Measurements from ENCODE around the gene GRB2. TPM values are rescaled to one million over a fixed set of nuclear protein-coding genes. Genes with fewer than 3 reads are reported as not detected.
A peak's percentile ranks its signal among the peaks of the same experiment; 100 is the strongest.

Gene GRB2
- total and polyA plus RNA-seq, 2 donors (not counting 1 experiment from before 2014, with no cell fraction given), result 114 to 219 TPM

DNA sequence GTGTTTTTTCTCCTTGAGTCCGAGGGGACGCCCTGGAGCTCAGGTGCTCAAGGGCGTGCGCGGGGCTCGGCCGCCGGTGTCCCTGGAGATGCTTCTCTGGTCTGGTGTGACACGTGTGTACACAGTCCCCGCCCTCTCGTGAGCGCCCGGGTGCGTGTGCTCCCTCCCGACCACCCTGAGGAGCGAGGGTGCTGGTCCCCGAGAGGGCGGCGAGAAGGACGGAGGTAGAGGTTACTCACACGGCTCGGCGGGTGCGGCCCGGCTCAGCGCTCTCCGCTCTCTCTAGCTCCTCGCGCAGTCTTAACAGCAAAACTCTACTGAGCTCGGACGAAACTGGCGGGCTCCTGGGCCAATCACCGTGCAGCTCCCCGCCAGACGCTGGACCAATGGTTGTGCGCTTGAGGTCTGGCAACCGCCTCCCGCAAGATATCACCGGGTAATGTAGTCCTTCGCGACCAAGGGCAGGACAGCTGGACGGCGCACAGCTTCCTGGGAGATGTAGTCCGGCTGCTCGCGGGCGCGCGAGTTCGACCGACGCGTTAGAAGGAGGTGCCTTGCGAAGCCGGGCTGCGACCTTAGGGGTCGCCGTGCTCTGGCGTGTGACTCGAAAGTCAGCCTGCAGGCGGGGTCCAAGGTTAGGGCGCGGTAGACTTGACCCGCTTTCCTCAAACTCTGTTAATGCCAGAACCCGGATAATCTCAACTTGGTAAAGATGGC, 116.2 kb downstream of the GRB2 start, which contains the start of gene SLC25A19:
Gene SLC25A19, minus strand, starts transcription at position 319 of the 717 bp plus-strand sequence. CDS start 2,669 bp downstream, outside the sequence.
- peak within 1 kb of the TSS; percentile 95 for H2AFZ ChIP-seq (ENCODE audit: insufficient read depth, low read depth, low read length, poor library complexity, severe bottlenecking)
- POLR2A ChIA-PET, result interaction anchor here (0.6 to 2.8 kb wide), 30 partner anchors 8 to 566 kb away, joined by 3 to 25 read pairs (median 4); partner anchors contain the start of genes FDXR, GGA3, GRB2 and MIF4GD
- ATAC-seq (ENCODE audit: low read depth), result peak; percentile 84

More for the DNA sequence above, 116.2 kb downstream of the GRB2 start, which contains the start of gene SLC25A19:
- peaks cover 23 to 44% of the 10 kb centered on the region in 2 donors for H3K4me1 ChIP-seq (ENCODE audit: control insufficient read depth in 2 of 2, insufficient read depth in 2 of 2, low read length in 2 of 2)
- CTCF ChIA-PET, result interaction anchor here (0.6 to 5.2 kb wide), 45 partner anchors 9 to 331 kb away, joined by 3 to 79 read pairs (median 5); partner anchors contain the start of genes GGA3, GRB2, MIF4GD and MRPS7
- peak within 1 kb of the TSS; percentile 77 to 88 (median 85) for H3K4me3 ChIP-seq (ENCODE audit: control extremely low read depth in 1 of 5, extremely low read depth in 1 of 5, insufficient read depth in 1 of 5, low read depth in 2 of 5, low read length in 4 of 5)
- no peaks in the 10 kb centered on the region for H3K9me3 Mint-ChIP-seq (ENCODE audit: insufficient read depth)
- peak within 1 kb of the TSS; percentile 100 for H3K27ac Mint-ChIP-seq
- TF ChIP-seq, protein P1, sequence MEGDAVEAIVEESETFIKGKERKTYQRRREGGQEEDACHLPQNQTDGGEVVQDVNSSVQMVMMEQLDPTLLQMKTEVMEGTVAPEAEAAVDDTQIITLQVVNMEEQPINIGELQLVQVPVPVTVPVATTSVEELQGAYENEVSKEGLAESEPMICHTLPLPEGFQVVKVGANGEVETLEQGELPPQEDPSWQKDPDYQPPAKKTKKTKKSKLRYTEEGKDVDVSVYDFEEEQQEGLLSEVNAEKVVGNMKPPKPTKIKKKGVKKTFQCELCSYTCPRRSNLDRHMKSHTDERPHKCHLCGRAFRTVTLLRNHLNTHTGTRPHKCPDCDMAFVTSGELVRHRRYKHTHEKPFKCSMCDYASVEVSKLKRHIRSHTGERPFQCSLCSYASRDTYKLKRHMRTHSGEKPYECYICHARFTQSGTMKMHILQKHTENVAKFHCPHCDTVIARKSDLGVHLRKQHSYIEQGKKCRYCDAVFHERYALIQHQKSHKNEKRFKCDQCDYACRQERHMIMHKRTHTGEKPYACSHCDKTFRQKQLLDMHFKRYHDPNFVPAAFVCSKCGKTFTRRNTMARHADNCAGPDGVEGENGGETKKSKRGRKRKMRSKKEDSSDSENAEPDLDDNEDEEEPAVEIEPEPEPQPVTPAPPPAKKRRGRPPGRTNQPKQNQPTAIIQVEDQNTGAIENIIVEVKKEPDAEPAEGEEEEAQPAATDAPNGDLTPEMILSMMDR (IDR thresholded peaks at IDR 0.05), result no peak
- no peak for TF ChIP-seq EZH2 (IDR thresholded peaks at IDR 0.05; ENCODE audit: borderline replicate concordance, insufficient read depth, low read depth, low read length, poor library complexity, severe bottlenecking)
- WGBS (ENCODE audit: insufficient coverage), result under 1% methylated on average over 61 of the region's 65 CpGs
- H3K9ac ChIP-seq (ENCODE audit: low read length), result peak within 1 kb of the TSS; percentile 93
- H3K36me3 ChIP-seq (replicated peaks in 1 of 2; ENCODE audit: control extremely low read depth in 1 of 2, control insufficient read depth in 1 of 2, extremely low read depth in 1 of 2, insufficient read depth in 2 of 2, low read length in 1 of 2), result peaks cover 1 to 21% of the 10 kb centered on the region in 2 experiments
- H3K27me3 Mint-ChIP-seq, result no peaks in the 10 kb centered on the region
- H3K27ac ChIP-seq (ENCODE audit: low read length in 2 of 2), result peak within 1 kb of the TSS; percentile 90 to 98
- H3K4me2 ChIP-seq (replicated peaks; ENCODE audit: low read depth, low read length, poor library complexity, severe bottlenecking), result peak within 1 kb of the TSS; percentile 100
- DNase-seq, result peak; percentile 98
- intact Hi-C loops (cut with micrococcal nuclease), result loop anchor here (1.0 to 2.0 kb wide), 8 partner anchors 8 to 300 kb away; partner anchors contain the start of genes GGA3, GRB2, LLGL2 and MIF4GD
- peaks cover 37% of the 10 kb centered on the region for H3K4me1 Mint-ChIP-seq
- no peaks in the 10 kb centered on the region for H3K27me3 ChIP-seq (replicated peaks in 1 of 4; ENCODE audit: control extremely low read depth in 1 of 4, control insufficient read depth in 3 of 4, insufficient read depth in 4 of 4, low read length in 3 of 4)
- H3K9me3 ChIP-seq (ENCODE audit: control extremely low read depth in 1 of 3, control insufficient read depth in 2 of 3, insufficient read depth in 1 of 3, low read length in 2 of 3), result no peaks in the 10 kb centered on the region
- H3K79me2 ChIP-seq (ENCODE audit: control insufficient read depth, insufficient read depth, low read length), result peaks cover 38% of the 10 kb centered on the region
- peak within 1 kb of the TSS; percentile 98 for H3K4me3 Mint-ChIP-seq
- H4K20me1 ChIP-seq (ENCODE audit: control insufficient read depth, insufficient read depth, low read length, poor library complexity, severe bottlenecking), result no peaks in the 10 kb centered on the region

All from B cell (primary cell).